DMS 273 (cell line): Measurements from ENCODE around the gene BICRA.
A peak's percentile ranks its signal among the peaks of the same experiment; 100 is the strongest.

Source experiments
- DNase-seq: peaks from one replicate; lab custom pipeline; 2025; ENCODE audit not compliant: unreplicated experiment; lab: John Stamatoyannopoulos, UW

Gene BICRA

DNA sequence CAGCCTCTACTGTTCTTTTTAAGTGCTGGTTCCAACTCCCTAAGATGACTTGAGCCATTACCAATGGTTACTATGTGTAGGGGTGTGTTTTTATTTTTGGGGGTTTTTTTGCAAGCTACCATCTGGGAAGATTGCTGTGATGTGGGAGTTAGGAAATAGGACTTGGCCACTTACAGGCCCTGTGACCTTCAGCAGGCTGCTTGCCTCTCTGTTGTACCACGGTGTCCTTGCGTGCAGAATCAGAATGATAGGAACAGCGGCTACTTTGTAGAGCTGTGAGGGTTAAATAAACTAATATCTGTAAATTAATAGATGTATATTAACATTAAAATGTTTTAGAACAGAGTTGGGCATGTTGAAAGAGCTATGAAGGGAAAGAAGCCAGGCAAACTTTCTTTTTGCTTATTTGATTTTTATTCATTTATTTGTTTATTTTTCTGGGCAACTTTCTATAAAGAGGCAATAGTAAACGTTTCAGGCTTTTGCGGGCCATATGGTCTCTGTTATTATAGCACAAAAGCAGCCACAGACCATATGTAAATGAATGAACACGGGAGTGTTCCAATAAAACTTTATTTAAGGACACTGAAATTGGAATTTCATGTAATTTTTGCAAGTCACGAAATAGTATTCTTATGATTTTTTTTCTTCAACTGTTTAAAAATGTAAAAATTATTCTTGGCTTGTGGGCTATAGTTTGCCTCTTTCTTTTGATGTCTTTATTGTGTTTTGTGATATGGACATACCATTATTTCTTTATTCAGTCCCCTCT is 77.9 kb downstream of the BICRA start:
- peak; percentile 26 for DNase-seq

DNA sequence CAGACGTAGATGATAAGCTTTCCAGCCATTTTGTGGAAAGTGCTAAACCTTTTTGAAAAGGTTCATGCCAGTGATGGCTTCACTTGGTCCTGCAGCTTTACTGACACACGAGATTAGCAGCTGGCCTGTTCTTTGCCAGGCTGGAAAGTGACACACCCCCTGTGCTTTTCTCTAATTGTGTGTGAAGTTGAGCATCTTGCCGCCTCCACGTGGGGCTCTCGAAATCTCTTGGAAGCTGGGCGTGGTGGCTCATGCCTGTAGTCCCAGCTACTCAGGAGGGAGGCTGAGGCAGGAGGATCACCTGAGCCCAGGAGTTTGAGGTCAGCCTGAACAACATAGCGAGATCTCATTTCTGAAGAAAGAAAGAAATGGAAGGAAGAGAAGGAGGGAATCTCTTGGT is 79.0 kb downstream of the BICRA start:
- no peak for DNase-seq

DNA sequence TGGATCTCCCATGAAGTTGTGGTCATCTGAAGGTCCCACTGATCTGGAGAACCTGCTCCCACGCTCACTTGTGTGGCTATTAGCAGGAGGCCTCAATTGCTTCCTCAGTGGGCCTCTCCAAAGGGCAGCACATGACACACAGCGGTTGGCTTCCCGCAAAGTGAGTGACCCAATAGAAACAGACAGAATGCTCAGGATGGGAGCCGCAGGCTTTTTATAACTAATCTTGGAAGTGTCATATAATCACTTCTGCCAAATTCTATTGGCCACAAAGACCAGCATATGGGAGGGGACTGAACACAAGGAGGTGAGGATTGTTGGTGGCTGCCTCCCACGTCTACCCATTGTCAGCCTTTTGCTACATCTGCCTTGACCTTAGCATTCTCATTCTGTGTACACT is 82.2 kb downstream of the BICRA start:
- DNase-seq, result no peak

DNA sequence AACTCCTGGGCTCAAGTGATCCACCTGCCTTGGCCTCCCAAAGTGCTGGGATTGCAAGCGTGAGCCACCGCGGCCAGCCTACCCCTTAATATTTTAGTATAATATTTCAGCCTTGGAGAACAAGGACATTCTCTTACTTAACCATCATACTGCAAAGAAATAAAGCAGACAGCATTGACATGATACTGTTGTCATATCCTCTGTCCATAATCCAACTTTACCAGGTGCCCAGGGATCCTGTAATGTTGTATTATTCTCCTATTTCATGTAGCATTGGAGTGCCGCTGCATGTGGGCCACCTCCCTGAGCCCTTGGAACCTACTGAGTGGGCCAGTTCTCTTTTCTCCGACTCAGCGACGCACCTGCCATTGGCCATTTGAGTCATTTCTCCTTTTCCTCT is 82.8 kb downstream of the BICRA start:
- no peak for DNase-seq

DNA sequence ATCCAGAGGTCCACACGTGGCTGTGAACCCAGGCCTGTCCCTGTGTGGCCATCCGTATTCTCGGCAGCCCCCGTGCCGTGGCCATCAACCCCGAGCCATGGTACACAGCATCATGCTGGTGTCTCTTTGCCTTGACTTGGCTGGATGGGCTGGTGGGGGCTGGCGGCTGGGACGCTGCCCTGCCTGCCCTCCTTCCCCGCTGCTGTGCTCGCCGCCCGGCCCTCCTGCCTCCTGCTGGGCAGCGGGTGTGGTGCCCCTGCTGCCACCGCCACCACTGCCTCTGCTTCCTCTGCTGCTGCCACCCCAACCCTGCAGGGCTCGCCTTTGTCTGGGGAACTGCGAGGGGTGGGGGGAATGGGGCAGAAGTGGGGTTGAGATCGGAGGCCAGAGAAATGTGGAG is 84.6 kb downstream of the BICRA start:
- DNase-seq, result no peak

DNA sequence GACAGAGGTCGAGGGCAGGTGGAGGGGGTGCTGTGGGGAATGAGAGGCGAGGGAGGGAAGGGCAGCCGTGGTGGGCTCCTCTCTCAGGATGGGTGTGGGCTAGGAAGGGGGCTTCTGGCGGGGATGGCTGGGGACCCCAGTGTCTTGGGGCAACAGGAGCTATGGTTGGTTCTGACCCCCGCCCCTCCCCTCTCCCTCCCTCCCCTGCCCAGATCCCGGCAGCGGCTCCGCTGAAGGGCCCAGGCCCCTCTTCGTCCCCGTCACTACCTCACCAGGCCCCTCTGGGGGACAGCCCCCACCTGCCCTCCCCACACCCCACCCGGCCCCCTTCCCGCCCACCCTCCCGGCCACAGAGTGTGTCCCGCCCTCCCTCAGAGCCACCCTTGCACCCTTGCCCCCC is 85.0 kb downstream of the BICRA start:
- DNase-seq, result no peak

DNA sequence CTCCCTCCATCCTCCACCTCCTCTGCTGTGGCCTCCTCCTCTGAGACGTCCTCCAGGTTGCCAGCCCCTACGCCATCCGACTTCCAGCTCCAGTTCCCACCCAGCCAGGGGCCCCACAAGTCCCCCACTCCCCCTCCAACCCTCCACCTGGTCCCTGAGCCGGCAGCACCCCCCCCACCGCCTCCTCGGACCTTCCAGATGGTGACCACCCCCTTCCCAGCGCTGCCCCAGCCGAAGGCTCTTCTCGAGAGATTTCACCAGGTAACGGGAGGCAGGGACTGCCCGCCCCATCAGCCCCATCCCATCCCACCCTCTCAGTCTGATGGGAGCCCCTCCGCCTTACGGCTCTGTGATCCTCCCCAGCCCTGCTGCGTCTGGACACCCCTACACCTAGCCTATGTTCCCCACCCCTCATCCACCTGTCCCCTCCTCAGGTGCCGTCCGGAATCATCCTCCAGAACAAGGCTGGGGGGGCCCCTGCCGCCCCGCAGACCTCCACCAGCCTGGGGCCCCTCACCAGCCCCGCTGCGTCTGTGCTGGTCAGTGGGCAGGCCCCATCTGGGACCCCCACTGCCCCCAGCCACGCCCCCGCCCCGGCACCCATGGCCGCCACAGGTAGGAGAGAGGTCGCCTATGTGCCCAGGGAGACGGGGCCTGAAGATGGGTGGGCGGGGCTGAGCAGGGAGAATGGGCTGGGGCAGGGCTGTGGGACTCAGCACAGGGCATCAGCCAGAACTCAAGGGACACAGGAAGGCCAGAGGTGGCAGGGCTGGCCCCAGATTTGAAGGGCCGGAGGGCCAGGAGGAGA is 85.7 kb downstream of the BICRA start:
- no peak for DNase-seq

DNA sequence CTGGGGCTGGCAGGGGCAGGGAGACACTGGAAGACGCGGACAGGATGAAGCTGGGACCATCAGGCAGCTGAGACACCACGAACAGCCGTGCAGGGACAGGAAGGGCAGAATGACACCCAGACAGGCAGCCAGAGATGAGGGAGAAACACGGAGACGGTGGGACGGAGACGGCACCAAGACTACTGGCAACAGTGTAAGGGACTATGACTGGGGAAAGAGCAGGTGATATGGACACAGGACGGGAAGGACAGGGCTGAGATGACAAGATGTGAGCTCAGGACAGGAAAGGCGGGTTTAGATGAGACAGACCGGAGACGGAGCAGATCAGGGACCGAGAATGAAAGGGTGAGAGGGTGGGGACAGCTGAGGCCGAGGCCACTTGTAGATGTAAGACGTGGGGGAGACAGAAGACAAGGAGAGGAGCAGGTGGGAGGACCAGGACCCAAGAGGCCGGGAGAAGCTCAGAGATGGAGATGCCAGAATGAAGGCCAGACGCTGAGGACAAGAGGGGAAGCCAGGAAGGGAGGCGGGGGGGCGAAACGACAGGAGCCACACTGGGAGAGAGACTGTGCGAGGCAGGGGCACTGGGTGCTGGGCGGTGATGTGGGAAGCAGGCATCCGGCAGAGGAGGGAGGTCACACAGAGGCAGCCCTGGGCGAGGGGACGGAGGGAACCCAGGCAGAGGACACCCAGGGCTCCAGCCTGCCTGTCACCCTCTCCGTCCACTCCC is 86.8 kb downstream of the BICRA start:
- no peak for DNase-seq

DNA sequence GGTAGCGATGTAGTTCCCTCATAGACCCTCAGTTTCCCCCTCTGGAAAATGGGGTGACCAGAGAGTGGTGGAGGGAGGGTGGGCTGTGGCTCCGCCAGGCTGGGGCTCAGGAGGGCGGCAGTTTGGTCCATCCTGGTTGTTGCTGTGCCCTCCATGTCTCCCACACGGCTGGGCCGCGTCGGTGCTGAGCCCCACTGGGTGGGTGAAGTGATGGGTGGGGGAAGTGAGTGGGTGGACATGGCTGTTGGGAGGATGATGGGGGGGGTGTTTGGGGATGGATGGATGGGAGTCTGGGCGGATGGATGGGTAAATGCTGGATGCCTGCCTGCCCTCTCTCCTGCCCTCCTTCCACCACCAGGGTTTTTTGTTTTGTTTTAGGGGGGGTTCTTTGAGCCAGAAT is 87.7 kb downstream of the BICRA start:
- no peak for DNase-seq

DNA sequence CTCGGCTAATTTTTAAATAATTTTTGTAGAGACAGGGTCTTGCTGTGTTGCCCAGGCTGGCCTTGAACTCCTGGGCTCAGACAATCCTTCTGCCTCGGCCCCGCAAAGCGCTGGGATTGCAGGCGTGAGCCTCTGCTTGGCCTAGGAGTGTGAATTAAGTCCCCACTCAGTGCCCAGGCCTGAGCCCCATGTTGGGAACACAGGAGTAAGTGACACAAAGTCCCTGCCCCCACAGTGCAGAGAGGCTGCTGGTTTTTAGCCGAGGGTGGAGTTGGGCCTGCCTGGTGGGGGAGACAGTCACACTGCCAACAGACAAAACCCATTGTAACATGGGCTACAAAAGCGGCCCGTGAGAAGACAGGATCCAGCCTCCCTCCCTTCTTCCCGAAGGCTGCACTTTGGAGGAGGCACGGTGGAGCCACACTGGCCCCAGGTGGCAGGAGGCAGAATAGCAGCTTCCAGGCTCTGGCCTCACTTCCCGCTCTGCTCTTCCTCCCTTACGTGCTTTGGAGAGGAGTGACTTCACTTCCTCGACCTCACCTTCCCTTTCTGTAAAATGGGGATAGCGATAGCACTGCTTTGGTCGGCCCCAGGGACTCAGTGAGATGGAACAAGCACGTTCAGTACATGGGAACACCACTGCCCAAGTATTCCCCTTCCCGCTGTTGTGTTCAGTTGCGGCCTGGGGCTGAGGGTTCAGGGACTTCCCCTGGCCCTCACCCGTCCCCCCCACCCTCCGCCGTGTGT is 89.1 kb downstream of the BICRA start:
- DNase-seq, result peak; percentile 92

DNA sequence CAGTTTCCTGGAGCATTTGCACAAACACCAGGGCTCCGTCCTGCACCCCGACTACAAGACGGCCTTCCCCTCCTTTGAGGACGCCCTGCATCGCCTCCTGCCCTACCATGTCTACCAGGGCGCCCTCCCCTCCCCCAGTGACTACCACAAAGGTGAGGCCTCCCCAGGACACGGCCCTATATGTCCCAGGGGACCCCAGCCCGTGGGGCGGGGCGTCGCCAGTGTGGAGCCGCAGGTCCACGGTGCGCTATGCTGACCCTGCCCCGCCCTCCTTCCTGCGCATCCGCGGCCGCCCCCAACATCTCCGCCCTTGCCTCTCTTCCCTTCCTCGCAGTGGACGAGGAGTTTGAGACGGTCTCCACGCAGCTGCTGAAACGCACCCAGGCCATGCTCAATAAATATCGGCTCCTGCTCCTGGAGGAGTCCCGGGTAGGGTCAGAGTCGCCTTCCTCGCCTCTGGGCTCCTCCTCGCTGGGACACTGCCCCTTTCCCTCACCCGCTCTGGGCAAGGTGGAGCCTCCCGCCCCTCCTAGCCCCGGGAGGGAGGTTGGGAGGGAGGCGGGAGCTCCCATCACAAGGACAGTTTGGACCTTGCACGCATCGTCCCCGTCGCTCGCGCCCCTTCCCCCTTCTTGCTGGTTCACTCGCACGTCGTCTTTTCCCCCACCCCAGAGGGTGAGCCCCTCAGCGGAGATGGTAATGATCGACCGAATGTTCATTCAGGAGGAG is 89.9 kb downstream of the BICRA start:
- DNase-seq, result no peak

DNA sequence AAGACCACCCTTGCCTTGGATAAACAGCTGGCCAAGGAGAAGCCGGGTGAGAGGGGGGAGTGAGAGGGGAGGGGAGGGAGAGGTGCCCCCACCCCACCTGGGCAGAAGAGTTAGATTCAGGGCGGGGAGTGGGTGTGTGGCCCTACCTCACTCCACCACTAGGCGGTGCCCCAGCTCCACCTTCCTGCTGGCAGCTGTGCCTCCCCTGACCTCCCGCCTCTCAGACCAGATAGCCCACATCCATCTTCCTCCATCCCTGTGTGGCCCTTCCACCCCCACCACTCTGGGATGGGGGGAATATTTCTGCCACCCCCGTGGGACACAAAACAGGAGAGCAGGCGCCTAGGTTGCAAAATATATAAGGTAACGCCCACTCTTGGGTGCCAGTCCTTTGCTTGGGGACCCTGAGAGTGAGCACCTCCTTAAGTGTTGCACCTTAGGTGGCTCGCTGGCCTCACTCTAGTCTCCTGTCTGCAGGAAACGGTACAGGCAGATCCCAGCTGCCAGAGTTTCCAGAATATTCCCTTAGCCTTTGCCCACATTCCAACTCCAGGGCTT is 90.5 kb downstream of the BICRA start:
- DNase-seq, result peak; percentile 67

DNA sequence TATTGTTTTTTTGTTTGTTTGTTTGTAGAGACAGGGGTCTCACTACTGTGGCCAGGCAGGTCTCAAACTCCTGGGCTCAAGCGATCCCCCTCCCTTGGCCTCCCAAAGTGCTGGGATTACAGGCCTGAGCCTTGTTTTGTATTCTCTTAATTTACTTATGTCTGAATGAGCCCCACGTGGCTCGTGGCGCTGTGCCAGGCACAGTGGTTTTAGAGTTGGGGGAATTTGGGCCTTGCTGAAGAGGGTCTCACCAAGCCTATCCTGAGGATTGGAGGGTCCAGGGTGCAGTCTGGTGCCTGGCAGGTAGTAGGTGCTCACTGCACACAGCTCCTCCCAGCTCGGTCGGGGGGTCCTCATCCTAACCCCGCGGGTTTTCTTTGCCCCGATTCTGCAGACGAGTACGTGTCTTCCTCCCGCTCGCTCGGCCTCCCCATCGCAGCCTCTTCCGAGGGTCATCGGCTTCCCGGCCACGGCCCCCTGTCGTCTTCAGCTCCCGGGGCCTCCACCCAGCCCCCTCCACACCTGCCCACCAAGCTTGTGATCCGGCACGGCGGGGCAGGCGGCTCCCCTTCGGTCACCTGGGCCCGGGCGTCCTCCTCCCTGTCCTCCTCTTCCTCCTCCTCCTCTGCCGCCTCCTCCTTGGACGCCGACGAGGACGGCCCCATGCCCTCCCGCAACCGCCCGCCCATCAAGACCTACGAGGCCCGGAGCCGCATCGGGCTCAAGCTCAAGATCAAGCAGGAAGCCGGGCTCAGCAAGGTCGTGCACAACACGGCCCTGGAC is 92.2 kb downstream of the BICRA start:
- no peak for DNase-seq

DNA sequence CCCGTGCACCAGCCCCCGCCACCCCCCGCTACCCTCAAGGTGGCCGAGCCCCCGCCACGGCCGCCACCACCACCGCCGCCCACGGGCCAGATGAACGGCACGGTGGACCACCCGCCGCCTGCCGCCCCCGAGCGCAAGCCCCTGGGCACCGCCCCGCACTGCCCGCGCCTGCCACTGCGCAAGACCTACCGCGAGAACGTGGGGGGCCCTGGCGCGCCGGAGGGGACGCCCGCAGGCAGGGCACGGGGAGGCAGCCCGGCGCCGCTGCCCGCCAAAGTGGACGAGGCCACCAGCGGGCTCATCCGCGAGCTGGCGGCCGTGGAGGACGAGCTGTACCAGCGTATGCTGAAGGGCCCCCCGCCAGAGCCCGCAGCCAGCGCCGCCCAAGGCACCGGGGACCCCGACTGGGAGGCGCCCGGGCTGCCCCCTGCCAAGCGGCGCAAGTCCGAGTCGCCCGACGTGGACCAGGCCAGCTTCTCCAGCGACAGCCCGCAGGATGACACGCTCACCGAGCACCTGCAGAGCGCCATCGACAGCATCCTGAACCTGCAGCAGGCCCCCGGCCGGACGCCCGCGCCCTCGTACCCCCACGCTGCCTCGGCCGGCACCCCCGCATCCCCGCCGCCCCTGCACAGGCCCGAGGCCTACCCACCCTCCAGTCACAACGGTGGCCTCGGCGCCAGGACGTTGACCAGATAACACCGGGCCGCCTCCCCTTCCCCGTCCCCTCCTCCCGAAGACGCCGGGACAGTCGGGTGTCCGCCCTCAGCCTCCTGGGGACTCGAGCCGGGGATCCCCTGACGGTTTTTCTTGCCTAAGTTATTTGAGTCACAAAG is 93.0 kb downstream of the BICRA start:
- DNase-seq, result no peak

DNA sequence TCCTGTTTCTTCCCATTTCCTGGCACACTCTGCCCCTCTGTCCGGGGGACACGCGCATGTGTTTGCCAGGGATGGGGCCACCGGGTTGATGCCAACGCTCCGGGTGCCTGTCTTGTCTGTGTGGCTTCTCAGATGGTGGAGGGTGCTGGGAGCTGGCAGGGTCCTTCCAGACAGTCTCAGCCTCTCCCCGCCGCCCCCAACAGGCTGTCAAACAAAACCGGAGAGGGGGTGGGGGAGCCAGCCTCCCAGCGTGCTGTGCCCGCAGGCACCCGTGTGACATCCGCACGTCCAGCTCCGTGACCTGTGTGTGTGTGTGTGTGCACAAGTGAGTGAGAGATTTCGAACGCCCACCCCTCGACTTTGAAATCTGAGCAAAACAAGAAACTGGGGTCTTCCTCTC is 93.7 kb downstream of the BICRA start:
- DNase-seq, result no peak

DNA sequence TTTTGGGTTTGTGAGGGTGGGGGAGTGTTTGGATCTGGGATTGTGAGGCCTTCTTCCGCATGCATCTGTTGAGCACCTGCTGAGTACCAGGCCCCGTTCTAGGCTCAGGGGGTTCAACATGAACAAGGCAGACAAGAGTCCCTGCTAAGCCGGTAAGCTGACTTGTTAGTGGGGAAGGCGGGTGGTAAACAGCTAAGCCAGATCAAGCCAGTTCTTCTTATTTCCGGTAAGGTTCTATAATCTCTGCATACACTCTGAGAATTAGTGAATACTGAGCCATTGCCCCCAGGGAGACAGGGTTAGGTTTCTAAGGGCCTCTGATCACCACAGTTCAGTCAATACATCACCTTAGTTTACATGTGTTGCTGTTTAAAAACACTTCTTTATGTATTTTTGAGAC is 94.4 kb downstream of the BICRA start:
- DNase-seq, result no peak

DNA sequence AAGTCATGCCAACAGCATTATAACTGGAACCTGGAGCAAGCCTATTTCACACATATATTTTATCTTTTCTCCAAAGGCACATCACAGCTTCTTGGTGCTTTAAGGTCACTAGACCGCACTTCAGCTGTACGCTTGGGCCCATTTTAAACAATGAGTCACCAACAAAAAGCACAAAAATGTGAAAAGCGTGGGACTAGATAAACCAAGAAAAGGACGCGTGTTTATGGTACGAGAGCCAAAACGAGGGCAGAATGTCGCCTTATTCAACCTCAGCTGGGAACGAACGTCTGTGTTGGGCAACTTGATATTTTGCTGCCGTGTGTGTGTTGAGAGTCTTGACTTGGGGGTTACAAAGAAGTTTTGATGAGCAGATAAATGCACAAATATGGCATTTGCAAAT is 95.1 kb downstream of the BICRA start:
- no peak for DNase-seq

DNA sequence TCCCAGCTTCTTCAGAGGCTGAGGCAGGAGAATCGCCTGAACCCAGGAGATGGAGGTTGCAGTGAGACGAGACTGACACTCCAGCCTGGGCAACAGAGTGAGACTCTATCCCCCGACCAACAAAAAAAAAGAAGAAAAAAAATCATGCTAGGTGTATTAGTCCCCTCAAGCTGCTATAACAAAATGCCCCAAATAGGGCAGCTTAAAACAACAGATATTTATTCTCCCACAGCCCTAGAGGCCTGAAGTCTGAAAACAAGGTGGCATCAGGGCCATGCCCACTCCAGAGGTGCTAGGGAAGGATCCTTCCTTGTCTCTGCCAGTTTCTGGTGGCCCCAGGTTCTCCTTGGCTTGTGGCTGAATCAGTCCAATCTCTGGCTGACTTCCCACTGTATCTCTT is 95.7 kb downstream of the BICRA start:
- no peak for DNase-seq
